ENCODE measurements around the gene ARPC5L.
"Not testable (repeated sequence)": the region's sequence is repeated elsewhere in the genome, so short reads cannot be mapped to it uniquely, and the experiment has no call there.

ARPC5L gene

DNA sequence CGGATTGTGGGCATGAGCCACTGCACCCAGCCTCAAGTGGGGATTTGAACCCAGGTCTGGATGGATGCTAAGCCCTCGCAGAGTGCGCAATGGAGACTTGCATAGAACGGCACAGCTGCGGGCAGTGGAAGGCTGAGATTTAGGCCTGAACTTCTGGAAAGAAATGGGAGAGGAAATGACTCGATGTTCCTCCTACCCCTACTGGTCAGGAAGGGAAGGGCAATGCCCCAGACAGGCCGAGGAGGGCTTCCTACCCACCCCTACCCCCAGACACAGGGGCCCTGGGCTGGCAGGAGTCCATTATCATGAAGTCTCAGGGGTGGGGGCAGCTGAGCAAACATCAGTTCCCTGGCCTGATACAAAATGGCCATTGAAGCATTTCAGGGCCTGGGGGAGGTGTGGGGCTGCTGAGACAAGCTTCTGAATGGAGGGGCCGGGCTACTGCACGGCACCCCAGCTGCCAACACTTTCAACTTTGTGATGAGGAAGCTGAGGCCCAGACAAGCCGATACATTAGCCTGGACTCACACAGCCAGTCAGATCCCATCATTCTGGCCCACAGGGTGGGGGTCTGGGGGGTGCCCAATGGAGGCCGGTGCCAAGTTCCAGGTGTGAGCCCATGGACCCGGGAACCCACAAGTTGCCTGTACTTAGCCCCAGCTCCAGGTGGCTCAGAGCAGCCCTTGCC is 22.2 kb upstream of the ARPC5L start:
- Histone ChIP-seq H3K4me3 (no peak overlapping the region), H3K27ac (no peak overlapping the region)

DNA sequence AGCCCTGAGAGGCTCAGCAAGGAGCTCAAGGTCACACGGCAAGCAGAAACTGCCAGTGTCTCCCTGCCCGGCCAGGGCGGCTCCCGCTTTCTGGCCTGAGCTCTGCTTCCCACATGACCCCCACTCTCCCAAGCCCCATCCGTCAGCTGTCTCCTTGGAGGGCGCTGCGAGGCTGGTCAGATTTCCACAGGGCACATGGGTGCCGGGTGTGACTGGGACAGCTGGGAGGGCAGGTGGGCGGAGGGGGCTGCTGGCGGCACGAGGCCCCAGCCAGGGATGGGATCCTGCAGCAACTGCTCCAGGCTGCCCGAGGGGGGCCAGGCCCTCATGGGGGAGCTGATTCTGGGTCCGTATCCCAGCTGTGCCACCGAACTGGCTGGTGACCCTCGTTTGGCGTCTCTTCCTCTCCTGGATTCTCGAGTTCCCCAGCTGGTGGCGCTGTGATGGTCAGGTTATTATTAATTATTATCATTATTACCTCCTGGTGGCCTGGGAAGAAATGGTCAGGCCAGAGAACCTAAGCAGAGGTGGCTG is 21.6 kb upstream of the ARPC5L start:
- H3K4me3 ChIP-seq, result no peak overlapping the region
- no peak overlapping the region for H3K27ac ChIP-seq

GRCh38 chr9:124841075-124841821 is 20.7 kb upstream of the ARPC5L start:
- Histone ChIP-seq H3K4me3 (no peak overlapping the region), H3K27ac (no peak overlapping the region)

DNA sequence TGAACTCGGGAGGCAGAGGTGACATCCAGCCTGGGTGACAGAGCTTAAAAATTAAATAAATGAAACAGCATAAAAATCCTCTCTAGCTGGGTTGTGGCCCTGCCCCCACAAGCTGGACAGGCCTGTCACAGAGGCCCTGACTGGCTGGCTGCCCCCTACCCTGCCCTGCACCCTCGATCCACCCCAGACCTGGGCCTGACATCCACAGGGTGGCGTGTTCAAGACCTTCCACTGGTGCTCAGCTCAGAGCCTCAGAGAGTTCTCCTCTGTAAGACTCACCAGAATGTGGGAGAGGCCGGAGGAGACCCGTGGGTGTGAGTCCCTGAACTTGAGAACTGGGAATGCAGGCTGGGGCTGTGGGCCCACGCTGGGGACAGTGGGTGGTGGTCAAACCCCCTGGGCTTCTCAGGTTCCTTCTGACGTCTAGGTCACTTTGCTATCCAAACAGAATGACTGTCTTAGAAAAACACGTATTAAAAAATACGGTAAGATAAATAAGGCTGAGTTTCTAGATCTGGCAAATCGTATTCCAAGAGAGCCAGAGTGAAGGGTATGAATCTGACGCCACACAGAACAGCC is 18.4 kb upstream of the ARPC5L start:
- H3K27ac ChIP-seq, result no peak overlapping the region
- no peak overlapping the region for H3K4me3 ChIP-seq

DNA sequence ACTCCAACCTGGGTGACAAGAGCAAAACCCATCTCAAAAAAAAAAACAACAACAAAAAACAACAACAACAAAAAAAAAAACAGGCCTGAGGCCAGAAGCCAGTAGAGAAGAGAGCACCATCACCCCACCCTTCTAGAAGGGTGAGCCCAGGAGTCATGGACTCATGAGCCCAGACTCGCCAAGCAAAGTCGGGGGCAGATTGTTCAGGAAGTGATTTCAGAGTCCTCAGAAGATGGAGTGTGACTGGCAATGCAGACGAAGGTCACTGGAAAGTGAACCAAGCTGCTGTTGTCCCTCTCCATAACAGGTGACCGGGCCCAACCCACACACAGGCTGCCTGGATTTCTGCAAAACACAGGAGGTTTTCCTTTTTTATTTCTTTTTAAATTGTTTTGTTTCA is 17.6 kb upstream of the ARPC5L start:
- no peak overlapping the region for H3K27ac ChIP-seq
- H3K4me3 ChIP-seq, result no peak overlapping the region

DNA sequence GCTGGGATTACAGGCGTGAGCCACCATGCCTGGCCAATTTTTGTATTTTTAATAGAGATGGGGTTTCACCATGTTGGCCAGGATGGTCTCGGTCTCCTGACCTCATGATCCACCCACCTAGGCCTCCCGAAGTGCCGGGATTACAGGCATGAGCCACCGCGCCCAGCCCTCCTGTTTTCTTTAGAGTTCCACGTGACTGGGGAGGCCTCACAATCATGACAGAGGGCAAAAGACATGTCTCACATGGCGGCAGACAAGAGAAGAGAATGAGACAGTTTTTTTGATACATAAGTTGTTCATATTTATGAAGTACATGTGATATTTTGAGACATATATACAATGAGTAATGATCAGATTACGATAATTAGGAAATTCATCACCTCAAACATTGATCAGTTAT is 15.5 kb upstream of the ARPC5L start:
- not testable (repeated sequence) for H3K4me3 ChIP-seq

DNA sequence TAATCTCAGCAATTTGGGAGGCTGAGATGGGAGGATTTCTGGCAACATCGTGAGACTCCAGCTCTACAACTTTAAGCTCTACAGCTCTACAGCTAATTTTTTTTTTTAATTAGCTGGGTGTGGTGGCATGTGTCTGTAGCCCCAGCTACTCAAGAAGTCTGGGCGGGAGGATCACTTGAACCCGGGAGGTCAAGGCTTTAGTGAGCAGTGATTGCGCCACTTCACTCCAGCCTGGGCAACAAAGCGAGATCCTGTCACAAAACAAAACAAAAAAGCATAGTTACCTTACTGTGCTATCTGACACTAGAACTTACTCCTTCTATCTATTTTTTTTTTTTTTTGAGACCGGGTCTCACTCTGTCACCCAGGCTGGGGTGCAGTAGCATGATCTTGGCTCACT is 15.0 kb upstream of the ARPC5L start:
- Histone ChIP-seq H3K4me3 (no peak overlapping the region), H3K27ac (no peak overlapping the region)

More for the DNA sequence above, 15.5 kb upstream of the ARPC5L start:
- not testable (repeated sequence) for H3K27ac ChIP-seq

GRCh38 chr9:124849801-124850200 is 12.1 kb upstream of the ARPC5L start:
- no peak overlapping the region for H3K27ac ChIP-seq
- no peak overlapping the region for H3K4me3 ChIP-seq

DNA sequence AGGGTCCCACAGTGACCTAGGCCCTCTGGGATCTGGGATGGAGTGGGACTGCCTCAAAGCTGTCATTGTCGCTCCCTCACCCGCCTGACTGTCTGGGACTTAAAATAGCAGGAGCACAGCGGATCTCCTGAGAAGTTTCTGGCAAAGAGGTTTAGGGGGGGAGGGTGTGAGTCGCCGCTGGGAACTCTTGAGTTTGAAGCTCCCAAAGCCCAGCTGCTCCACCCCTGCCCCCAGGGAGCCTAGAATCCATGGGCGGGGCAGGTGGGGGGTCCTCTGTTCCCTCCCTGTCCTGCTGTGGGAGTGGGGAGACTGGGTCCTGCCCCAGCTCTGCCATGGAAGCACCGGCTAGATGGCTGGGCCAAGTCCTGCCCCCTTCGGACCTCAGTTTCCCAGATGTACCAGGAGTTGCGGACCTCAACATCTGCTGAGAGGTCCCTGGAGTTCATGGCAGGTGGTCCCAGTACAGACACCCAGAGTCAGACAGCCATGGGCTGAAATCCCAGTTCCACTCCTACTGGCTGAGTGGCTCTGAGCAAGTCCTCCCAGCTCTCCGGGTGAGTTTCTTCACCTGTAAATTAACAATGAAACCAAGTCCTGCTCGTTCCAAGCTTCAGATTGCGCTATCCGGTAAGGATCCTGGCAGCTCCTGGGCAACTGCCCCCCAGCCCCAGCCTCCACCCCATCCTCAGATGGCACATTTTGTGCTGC is 9.7 kb upstream of the ARPC5L start:
- Histone ChIP-seq H3K4me3 (peak overlapping the region in 3 of 7 experiments; percentile 28 to 35 (median 31)), H3K27ac (peak overlapping the region in 5 of 21 experiments; percentile 7 to 47 (median 27))

GRCh38 chr9:124852829-124853531 is 8.9 kb upstream of the ARPC5L start, which contains the start of gene WDR38:
WDR38 (plus strand) TSS chr9:124853460; CDS start chr9:124853532, 72 bp downstream.
- H3K4me3 ChIP-seq, result peak within 1 kb of the TSS; percentile 28 to 44 (median 35)
- H3K27ac ChIP-seq, result peak within 1 kb of the TSS in 12 of 21 experiments; percentile 5 to 70 (median 26)

- peak overlapping the region in 11 of 21 experiments; percentile 7 to 70 (median 27) for H3K27ac ChIP-seq
- H3K4me3 ChIP-seq, result peak overlapping the region; percentile 28 to 44 (median 35)
Observed at GRCh38 chr9:124853605-124854143, 8.3 kb upstream of the ARPC5L start.

DNA sequence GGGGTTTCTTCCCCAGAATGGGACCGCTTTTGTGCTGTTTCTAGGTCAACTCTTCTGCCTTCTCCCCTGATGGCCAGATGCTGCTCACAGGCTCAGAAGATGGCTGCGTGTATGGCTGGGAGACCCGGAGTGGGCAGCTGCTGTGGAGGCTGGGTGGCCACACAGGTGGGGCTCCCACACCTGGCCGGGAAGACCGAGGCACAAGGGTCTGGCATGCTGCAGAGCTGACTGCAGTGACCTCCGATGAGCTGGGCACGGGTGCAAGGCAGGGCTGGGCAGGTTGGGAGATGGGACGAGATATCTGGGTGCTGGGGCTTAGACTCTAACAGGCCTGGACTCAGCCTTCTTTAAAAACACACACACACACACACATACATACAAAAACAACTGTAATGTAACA is 7.8 kb upstream of the ARPC5L start:
- peak overlapping the region in 1 of 21 experiments; percentile 47 for H3K27ac ChIP-seq

GRCh38 chr9:124854822-124855221 is 7.1 kb upstream of the ARPC5L start:
- Histone ChIP-seq H3K4me3 (no peak overlapping the region), H3K27ac (no peak overlapping the region)

More for the DNA sequence above, 7.8 kb upstream of the ARPC5L start:
- H3K4me3 ChIP-seq, result no peak overlapping the region

GRCh38 chr9:124855566-124855943 is 6.4 kb upstream of the ARPC5L start:
- H3K4me3 ChIP-seq, result no peak overlapping the region
- no peak overlapping the region for H3K27ac ChIP-seq

GRCh38 chr9:124855944-124856765 is 5.8 kb upstream of the ARPC5L start:
- no peak overlapping the region for H3K4me3 ChIP-seq

DNA sequence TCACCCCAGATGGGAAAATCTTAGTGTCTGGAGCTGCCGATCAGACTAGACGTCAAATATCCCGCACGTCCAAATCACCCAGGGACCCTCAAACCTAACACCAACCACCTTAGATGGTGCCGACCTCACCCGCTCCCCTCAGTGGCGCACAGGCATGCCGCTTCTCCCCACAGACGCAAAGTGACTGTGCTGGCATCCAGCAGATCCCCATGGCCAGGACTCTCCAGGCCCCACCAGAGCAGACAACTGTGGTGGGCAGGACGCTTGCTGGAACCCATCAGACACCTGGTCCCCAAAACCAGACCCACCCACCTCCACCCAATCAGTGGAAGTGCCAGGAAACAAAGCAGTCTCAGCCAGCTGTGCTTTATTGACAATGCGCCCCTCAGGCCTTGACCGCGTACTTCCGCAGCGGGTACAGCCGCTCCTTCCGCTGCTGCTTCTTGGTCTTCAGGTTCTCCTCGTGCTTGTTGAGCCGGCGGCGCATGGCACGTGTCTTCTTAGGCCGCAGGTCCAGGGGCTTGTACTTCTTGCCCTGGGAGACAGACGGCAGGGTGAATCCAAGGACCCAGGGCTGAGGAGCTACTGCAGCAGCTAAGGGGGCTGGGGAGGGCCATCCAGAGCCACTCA is 4.3 kb upstream of the ARPC5L start:
- Histone ChIP-seq H3K4me3 (no peak overlapping the region), H3K27ac (no peak overlapping the region)

More at GRCh38 chr9:124855944-124856765, 5.8 kb upstream of the ARPC5L start:
- H3K27ac ChIP-seq, result peak overlapping the region in 1 of 21 experiments; percentile 11

DNA sequence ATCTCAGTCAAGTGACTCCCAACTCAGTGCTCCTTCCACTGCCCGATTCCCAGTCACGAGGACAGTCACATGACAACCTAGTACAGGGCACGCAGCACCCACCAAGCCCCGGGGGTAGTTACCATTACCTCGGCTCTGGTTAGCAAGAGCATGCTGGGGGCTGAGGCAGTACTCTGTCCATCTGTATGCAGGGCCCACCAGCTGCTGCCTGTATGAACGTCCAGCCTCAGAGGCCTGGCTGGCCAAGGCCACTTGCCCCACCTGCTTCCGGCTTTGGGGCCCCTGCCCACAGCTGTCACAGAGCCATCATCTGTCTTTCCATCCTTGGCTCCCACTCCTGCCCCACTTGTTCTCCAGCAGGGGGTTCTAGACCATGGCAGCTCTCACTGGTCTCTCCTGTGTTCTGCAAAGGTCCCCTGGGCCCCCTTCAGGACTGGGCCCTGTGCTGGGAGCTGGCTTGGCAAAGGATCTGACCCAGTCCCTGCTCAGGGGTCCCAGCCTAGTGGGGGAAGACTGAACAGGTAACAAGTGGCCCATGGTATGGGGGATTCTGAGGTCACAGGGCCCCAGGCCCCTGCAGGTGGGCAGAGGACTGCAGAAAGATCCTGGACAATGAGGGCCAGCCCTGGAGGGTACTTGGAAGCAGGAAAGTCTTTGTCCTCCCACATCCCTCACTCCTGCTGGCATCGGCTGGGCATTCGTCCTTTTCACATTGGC is 3.4 kb upstream of the ARPC5L start:
- Histone ChIP-seq H3K4me3 (no peak overlapping the region), H3K27ac (peak overlapping the region in 1 of 21 experiments; percentile 23)
